MM.1S (cell line): ENCODE measurements around the gene SMYD5.

ENCODE experiments used
- DNase-seq: peaks from one replicate; pipeline ENCODE4 v3.0.0-alpha.2; 2015
- H2AFZ ChIP-seq: fragments of 300-600 bp; sonication (generic); 2 replicates; pipeline ENCODE4 v1.6.0; 2016; ENCODE audit warnings: antibody characterized with exemption, low read length
- H3F3A ChIP-seq: fragments of 300-600 bp; sonication (generic); 2 replicates; pipeline ENCODE4 v1.6.1; 2016; ENCODE audit warnings: mild to moderate bottlenecking, antibody characterized with exemption, low read length, moderate library complexity, mixed read lengths; ENCODE audit not compliant: insufficient read depth
- H3K27ac ChIP-seq: fragments of 300-600 bp; sonication (generic); 2 replicates; pipeline ENCODE4 v1.5.1; 2016; ENCODE audit warnings: mild to moderate bottlenecking, low read length
- H3K27me3 ChIP-seq: fragments of 300-600 bp; sonication (generic); replicated peaks from 2 replicates; pipeline ENCODE4 v1.6.0; 2016; ENCODE audit warnings: low read length; ENCODE audit not compliant: insufficient read depth
- H3K36me3 ChIP-seq: fragments of 300-600 bp; sonication (generic); replicated peaks from 2 replicates; pipeline ENCODE4 v1.6.1; 2016; ENCODE audit warnings: mild to moderate bottlenecking, low read length, mixed read lengths; ENCODE audit not compliant: insufficient read depth
- H3K4me1 ChIP-seq: fragments of 300-600 bp; sonication (generic); 2 replicates; pipeline ENCODE4 v1.6.1; 2016; ENCODE audit warnings: low read length, mixed read lengths
- H3K4me2 ChIP-seq: fragments of 300-600 bp; sonication (generic); 2 replicates; pipeline ENCODE4 v1.6.0; 2016; ENCODE audit warnings: low read depth, low read length
- H3K4me3 ChIP-seq: fragments of 300-600 bp; sonication (generic); 2 replicates; pipeline ENCODE4 v1.5.1; 2016; ENCODE audit warnings: low read length, mixed read lengths
- H3K79me2 ChIP-seq: fragments of 300-600 bp; sonication (generic); 2 replicates; pipeline ENCODE4 v1.6.1; 2016; ENCODE audit warnings: mixed run types, low read length, mixed read lengths
- H3K9ac ChIP-seq: fragments of 300-600 bp; sonication (generic); 2 replicates; pipeline ENCODE4 v1.6.1; 2016; ENCODE audit warnings: low read length, mixed read lengths
- H3K9me2 ChIP-seq: fragments of 300-600 bp; sonication (generic); replicated peaks from 2 replicates; pipeline ENCODE4 v1.6.1; 2016; ENCODE audit warnings: mild to moderate bottlenecking, low read length, mixed read lengths; ENCODE audit not compliant: insufficient read depth
- H3K9me3 ChIP-seq: fragments of 300-600 bp; sonication (generic); replicated peaks from 2 replicates; pipeline ENCODE4 v1.6.1; 2016; ENCODE audit warnings: mild to moderate bottlenecking, low read length, mixed read lengths; ENCODE audit not compliant: insufficient read depth
- H4K20me1 ChIP-seq: fragments of 300-600 bp; sonication (generic); 2 replicates; pipeline ENCODE4 v1.6.1; 2016; ENCODE audit warnings: mild to moderate bottlenecking, low read length, moderate library complexity, mixed read lengths; ENCODE audit not compliant: insufficient read depth
- EZH2 ChIP-seq: fragments of 300-600 bp; sonication (generic); optimal IDR thresholded peaks from 2 replicates; pipeline ENCODE3; 2017; ENCODE audit warnings: low read depth, mild to moderate bottlenecking, antibody characterized with exemption, low read length, mixed read lengths
- EZH2phosphoT487 ChIP-seq: fragments of 300-600 bp; sonication (generic); IDR thresholded peaks from 2 replicates; pipeline ENCODE4 v1.6.1; 2018; ENCODE audit warnings: antibody characterized with exemption, low read length
- TF ChIP-seq, protein P1 (sequence below): fragments of 300-600 bp; sonication (generic); IDR thresholded peaks from 2 replicates; pipeline ENCODE4 v1.5.1; 2016; ENCODE audit warnings: antibody characterized with exemption, low read length, mixed read lengths

Gene SMYD5

DNA sequence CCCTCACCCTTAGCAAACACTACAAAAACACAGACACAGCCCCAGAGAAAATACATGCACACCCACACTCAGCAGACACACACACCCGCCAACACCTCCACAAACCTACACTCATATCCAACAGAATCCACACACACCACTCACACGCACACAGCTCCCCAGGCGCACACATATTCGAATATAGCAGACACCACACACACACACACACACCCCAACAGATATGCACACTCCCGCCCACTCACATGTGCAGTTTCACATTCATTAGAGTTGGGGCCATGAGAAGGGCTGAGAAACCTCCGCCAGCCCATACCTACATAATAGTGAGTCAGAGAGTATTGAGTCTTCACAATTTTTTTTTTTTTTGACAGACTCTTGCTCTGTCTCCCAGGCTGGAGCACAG lies 41.1 kb upstream of the SMYD5 start:
- H3K27ac ChIP-seq: no peak overlapping the region
- H4K20me1 ChIP-seq: no peaks in the 10 kb centered on the region
- no peaks in the 10 kb centered on the region for H3F3A ChIP-seq
- H3K4me3 ChIP-seq: no peak overlapping the region
- no peak for TF ChIP-seq EZH2phosphoT487
- TF ChIP-seq EZH2: no peak
- TF ChIP-seq, protein P1, sequence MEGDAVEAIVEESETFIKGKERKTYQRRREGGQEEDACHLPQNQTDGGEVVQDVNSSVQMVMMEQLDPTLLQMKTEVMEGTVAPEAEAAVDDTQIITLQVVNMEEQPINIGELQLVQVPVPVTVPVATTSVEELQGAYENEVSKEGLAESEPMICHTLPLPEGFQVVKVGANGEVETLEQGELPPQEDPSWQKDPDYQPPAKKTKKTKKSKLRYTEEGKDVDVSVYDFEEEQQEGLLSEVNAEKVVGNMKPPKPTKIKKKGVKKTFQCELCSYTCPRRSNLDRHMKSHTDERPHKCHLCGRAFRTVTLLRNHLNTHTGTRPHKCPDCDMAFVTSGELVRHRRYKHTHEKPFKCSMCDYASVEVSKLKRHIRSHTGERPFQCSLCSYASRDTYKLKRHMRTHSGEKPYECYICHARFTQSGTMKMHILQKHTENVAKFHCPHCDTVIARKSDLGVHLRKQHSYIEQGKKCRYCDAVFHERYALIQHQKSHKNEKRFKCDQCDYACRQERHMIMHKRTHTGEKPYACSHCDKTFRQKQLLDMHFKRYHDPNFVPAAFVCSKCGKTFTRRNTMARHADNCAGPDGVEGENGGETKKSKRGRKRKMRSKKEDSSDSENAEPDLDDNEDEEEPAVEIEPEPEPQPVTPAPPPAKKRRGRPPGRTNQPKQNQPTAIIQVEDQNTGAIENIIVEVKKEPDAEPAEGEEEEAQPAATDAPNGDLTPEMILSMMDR: no peak
- no peak for DNase-seq
- H3K27me3 ChIP-seq: peaks cover 6% of the 10 kb centered on the region
- no peaks in the 10 kb centered on the region for H3K36me3 ChIP-seq
- no peaks in the 10 kb centered on the region for H3K79me2 ChIP-seq
- H3K4me2 ChIP-seq: no peak overlapping the region
- peaks cover 9% of the 10 kb centered on the region; the same call in 1 of the 2 replicates for H3K4me1 ChIP-seq
- no peak overlapping the region for H2AFZ ChIP-seq
- H3K9me3 ChIP-seq: no peaks in the 10 kb centered on the region
- no peak overlapping the region for H3K9ac ChIP-seq
- no peaks in the 10 kb centered on the region for H3K9me2 ChIP-seq

DNA sequence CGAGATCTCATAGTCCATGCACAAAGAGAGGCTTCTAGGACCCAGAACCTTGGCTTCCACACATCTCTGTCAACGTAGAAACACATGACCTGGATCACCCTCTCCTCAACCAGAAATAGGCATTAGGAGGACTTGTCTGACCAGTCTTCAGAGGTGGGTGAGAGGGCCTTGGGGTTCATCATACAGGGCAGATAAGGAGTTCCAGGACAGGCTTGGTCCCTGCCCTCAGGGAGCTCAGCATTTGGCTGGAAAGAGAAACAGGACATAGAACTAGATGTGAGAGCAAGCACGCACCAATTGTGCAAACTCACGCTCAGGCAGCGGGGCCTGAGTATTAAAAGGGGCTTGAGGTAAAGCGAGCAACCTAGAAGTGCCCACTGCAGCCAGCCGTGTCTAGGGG lies 40.3 kb upstream of the SMYD5 start:
- no peak overlapping the region for H3K9ac ChIP-seq
- no peak overlapping the region for H3K27ac ChIP-seq
- no peak overlapping the region for H2AFZ ChIP-seq
- H3K79me2 ChIP-seq: no peaks in the 10 kb centered on the region
- no peaks in the 10 kb centered on the region for H3F3A ChIP-seq
- H3K4me3 ChIP-seq: no peak overlapping the region
- no peaks in the 10 kb centered on the region for H3K9me3 ChIP-seq
- no peak overlapping the region for H3K4me2 ChIP-seq
- TF ChIP-seq EZH2phosphoT487: no peak
- TF ChIP-seq, protein P1: no peak
- no peak for TF ChIP-seq EZH2
- H3K9me2 ChIP-seq: no peaks in the 10 kb centered on the region
- H3K27me3 ChIP-seq: peaks cover 6% of the 10 kb centered on the region
- no peak for DNase-seq
- H4K20me1 ChIP-seq: no peaks in the 10 kb centered on the region
- peaks cover 10% of the 10 kb centered on the region; the same call in 1 of the 2 replicates for H3K4me1 ChIP-seq
- no peaks in the 10 kb centered on the region for H3K36me3 ChIP-seq

DNA sequence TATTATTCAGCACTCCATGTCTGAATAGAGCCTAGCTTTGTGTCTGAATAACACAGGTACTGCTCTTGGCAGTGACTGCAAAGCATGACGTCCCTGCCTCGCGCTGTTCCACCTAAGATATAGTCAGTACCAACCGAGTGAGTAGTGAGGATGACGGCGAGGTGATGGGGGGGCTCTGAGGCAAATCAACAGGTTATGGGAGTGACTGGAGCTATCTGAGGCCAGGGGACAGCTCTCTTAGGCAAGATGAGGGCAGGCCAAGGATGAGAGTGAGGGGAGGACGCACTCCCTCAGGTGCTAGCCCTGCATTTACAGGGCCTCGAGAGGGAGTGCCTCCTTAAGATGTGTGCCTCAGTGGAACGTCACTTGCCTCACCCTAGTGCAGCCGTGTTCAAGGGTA lies 39.8 kb upstream of the SMYD5 start:
- peaks cover 8% of the 10 kb centered on the region for H3K27me3 ChIP-seq
- DNase-seq: no peak

More for the DNA sequence above, 39.8 kb upstream of the SMYD5 start:
- Histone ChIP-seq H3K4me2 (no peak overlapping the region), H3K9ac (no peak overlapping the region), H3K79me2 (no peaks in the 10 kb centered on the region), H3K27ac (no peak overlapping the region), H3K36me3 (no peaks in the 10 kb centered on the region), H4K20me1 (no peaks in the 10 kb centered on the region), H3K4me3 (no peak overlapping the region), H3K4me1 (peaks cover 10% of the 10 kb centered on the region; the same call in 1 of the 2 replicates), H3K9me3 (no peaks in the 10 kb centered on the region), H3F3A (no peaks in the 10 kb centered on the region), H2AFZ (no peak overlapping the region), H3K9me2 (no peaks in the 10 kb centered on the region)
- no peak for TF ChIP-seq EZH2
- no peak for TF ChIP-seq EZH2phosphoT487
- TF ChIP-seq, protein P1: no peak
